ENCODE results near the gene GRK6.
A peak's percentile ranks its signal among the peaks of the same experiment; 100 is the strongest.

GRK6 gene

DNA sequence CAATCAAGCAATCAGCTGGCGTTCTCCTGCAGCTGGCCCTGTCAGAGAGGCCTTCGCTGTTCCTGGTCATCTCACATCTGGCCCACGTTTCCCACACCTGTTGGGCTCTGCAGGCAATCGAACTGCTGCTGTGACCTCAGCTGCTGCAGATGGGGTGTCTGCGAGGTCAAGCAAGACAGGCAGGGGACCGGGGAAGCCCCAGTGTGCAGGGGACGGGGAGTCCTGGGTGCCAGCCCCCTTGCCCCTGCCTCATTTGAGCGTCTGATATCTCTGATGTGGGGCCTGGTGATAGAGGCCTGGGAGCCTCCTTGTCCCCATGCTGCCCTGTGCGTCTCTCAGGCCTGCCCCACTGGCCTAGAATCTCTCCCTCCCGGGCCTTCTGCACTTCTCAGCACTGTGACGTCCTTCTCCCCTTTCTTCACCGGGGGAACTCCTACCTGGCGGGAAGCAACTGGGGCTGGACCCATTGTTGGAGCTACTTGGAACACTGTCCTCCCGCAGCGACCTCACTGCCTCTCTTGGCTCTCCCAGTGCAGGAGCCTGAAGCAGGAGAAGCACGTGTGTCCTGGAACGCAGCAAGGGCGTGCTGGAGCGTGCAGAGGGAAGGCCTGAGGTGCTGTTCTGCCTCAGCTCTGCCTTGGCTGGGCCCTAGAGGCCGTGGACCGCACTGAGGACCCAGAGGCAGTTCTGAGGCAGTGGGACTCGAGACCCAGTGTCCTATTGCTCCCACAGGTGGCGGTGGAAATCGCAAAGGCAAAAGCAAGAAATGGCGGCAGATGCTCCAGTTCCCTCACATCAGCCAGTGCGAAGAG is 3.9 kb downstream of the GRK6 start:
- no peak overlapping the region for H2AFZ ChIP-seq (ENCODE audit: low read length)
- peaks cover 53% of the 10 kb centered on the region for H3K4me1 ChIP-seq (ENCODE audit: low read length)
- peak overlapping the region; percentile 98 for H3K27ac ChIP-seq (ENCODE audit: low read length)
- H3K4me3 ChIP-seq (ENCODE audit: low read length): 0 out of 2 replicates have a peak overlapping the region, but pooled peaks have one; percentile 11
- peak overlapping the region; percentile 100 for H3K4me2 ChIP-seq (ENCODE audit: low read depth, low read length)
- no peaks in the 10 kb centered on the region for H3K9me2 ChIP-seq (replicated peaks; ENCODE audit: insufficient read depth, low read length)
- peak; percentile 75 for DNase-seq
- H4K20me1 ChIP-seq (ENCODE audit: insufficient read depth, low read length): no peaks in the 10 kb centered on the region
- H3K9ac ChIP-seq (ENCODE audit: low read length): peak overlapping the region; percentile 73; the same call in 1 of the 2 replicates
- H3K79me2 ChIP-seq (ENCODE audit: low read length): peaks cover 75% of the 10 kb centered on the region
- no peak for TF ChIP-seq CTCF (IDR thresholded peaks at IDR 0.05; ENCODE audit: low read length)
- no peak for TF ChIP-seq EZH2 (optimal IDR thresholded peaks at IDR 0.05; ENCODE audit: low read depth, low read length)
- TF ChIP-seq EZH2phosphoT487 (IDR thresholded peaks at IDR 0.05; ENCODE audit: low read length): no peak
- H3F3A ChIP-seq (ENCODE audit: insufficient read depth, low read length): peaks cover 52% of the 10 kb centered on the region
- H3K36me3 ChIP-seq (replicated peaks; ENCODE audit: insufficient read depth, low read length): peaks cover 20% of the 10 kb centered on the region
- no peaks in the 10 kb centered on the region for H3K27me3 ChIP-seq (replicated peaks; ENCODE audit: insufficient read depth, low read length)
- no peaks in the 10 kb centered on the region for H3K9me3 ChIP-seq (replicated peaks; ENCODE audit: insufficient read depth, low read length)

GRCh38 chr5:177430972-177431316 is 4.5 kb downstream of the GRK6 start:
- 0 out of 2 replicates have a peak overlapping the region, but pooled peaks have one; percentile 11 for H3K4me3 ChIP-seq (ENCODE audit: low read length)
- peaks cover 81% of the 10 kb centered on the region for H3K79me2 ChIP-seq (ENCODE audit: low read length)

GRCh38 chr5:177431317-177432142 is 5.1 kb downstream of the GRK6 start:
- Histone ChIP-seq H3K27ac (ENCODE audit: low read length) (peak overlapping the region; percentile 98), H2AFZ (ENCODE audit: low read length) (no peak overlapping the region), H3K36me3 (replicated peaks; ENCODE audit: insufficient read depth, low read length) (peaks cover 20% of the 10 kb centered on the region), H3K79me2 (ENCODE audit: low read length) (peaks cover 84% of the 10 kb centered on the region), H3F3A (ENCODE audit: insufficient read depth, low read length) (peaks cover 49% of the 10 kb centered on the region), H3K4me2 (ENCODE audit: low read depth, low read length) (peak overlapping the region; percentile 100), H3K4me1 (ENCODE audit: low read length) (peaks cover 49% of the 10 kb centered on the region), H3K27me3 (replicated peaks; ENCODE audit: insufficient read depth, low read length) (no peaks in the 10 kb centered on the region), H4K20me1 (ENCODE audit: insufficient read depth, low read length) (no peaks in the 10 kb centered on the region), H3K9ac (ENCODE audit: low read length) (peak overlapping the region; percentile 73), H3K9me2 (replicated peaks; ENCODE audit: insufficient read depth, low read length) (no peaks in the 10 kb centered on the region), H3K9me3 (replicated peaks; ENCODE audit: insufficient read depth, low read length) (no peaks in the 10 kb centered on the region), H3K4me3 (ENCODE audit: low read length) (peak overlapping the region; percentile 39; the same call in 1 of the 2 replicates)
- TF ChIP-seq CTCF (IDR thresholded peaks at IDR 0.05; ENCODE audit: low read length) (no peak), EZH2 (optimal IDR thresholded peaks at IDR 0.05; ENCODE audit: low read depth, low read length) (no peak), EZH2phosphoT487 (IDR thresholded peaks at IDR 0.05; ENCODE audit: low read length) (no peak)
- peak; percentile 94 for DNase-seq

More at GRCh38 chr5:177430972-177431316, 4.5 kb downstream of the GRK6 start:
- no peaks in the 10 kb centered on the region for H3K9me2 ChIP-seq (replicated peaks; ENCODE audit: insufficient read depth, low read length)
- H3K4me2 ChIP-seq (ENCODE audit: low read depth, low read length): peak overlapping the region; percentile 100
- DNase-seq: no peak
- no peak for TF ChIP-seq EZH2 (optimal IDR thresholded peaks at IDR 0.05; ENCODE audit: low read depth, low read length)
- TF ChIP-seq CTCF (IDR thresholded peaks at IDR 0.05; ENCODE audit: low read length): no peak
- TF ChIP-seq EZH2phosphoT487 (IDR thresholded peaks at IDR 0.05; ENCODE audit: low read length): no peak
- no peaks in the 10 kb centered on the region for H4K20me1 ChIP-seq (ENCODE audit: insufficient read depth, low read length)
- peak overlapping the region; percentile 98 for H3K27ac ChIP-seq (ENCODE audit: low read length)
- peaks cover 49% of the 10 kb centered on the region for H3F3A ChIP-seq (ENCODE audit: insufficient read depth, low read length)
- H3K36me3 ChIP-seq (replicated peaks; ENCODE audit: insufficient read depth, low read length): peaks cover 20% of the 10 kb centered on the region
- no peaks in the 10 kb centered on the region for H3K9me3 ChIP-seq (replicated peaks; ENCODE audit: insufficient read depth, low read length)
- H3K9ac ChIP-seq (ENCODE audit: low read length): peak overlapping the region; percentile 73
- H2AFZ ChIP-seq (ENCODE audit: low read length): no peak overlapping the region
- no peaks in the 10 kb centered on the region for H3K27me3 ChIP-seq (replicated peaks; ENCODE audit: insufficient read depth, low read length)
- H3K4me1 ChIP-seq (ENCODE audit: low read length): peaks cover 49% of the 10 kb centered on the region
